GM10266 (cell line): ENCODE measurements around the gene SPATA3.

Source experiments
- DNase-seq: peaks from one replicate; pipeline ENCODE4 v3.0.0; 2012; ENCODE audit errors: extremely low spot score
- CTCF ChIP-seq: IDR thresholded peaks from 2 replicates; pipeline ENCODE4 v1.5.1; 2012; ENCODE audit warnings: mild to moderate bottlenecking, low read depth; ENCODE audit not compliant: control insufficient read depth, insufficient read depth; ENCODE audit errors: missing control alignments

The SPATA3 gene

GRCh38 chr2:231030725-231031124 lies 34.8 kb downstream of the SPATA3 start:
- no peak for TF ChIP-seq CTCF
- no peak for DNase-seq

- TF ChIP-seq CTCF = no peak
- DNase-seq = no peak
Observed at GRCh38 chr2:231032575-231033140, 36.7 kb downstream of the SPATA3 start.

- no peak for TF ChIP-seq CTCF
Observed at GRCh38 chr2:231033147-231034132, 37.5 kb downstream of the SPATA3 start.

GRCh38 chr2:231034291-231034882 lies 38.5 kb downstream of the SPATA3 start:
- no peak for DNase-seq
- no peak for TF ChIP-seq CTCF

More at GRCh38 chr2:231033147-231034132, 37.5 kb downstream of the SPATA3 start:
- no peak for DNase-seq

- no peak for DNase-seq
- TF ChIP-seq CTCF = no peak
Observed at GRCh38 chr2:231036131-231036530, 40.2 kb downstream of the SPATA3 start.

- no peak for DNase-seq
- no peak for TF ChIP-seq CTCF
Observed at GRCh38 chr2:231036578-231037106, 40.7 kb downstream of the SPATA3 start.
